IPS DF 19.7 (cell line): ENCODE measurements around the gene APLP2.

ENCODE experiments used
- DNase-seq: peaks from one replicate; pipeline ENCODE4 v3.0.0-alpha.2; 2013; ENCODE audit warnings: low read depth, low spot score

APLP2 gene

DNA sequence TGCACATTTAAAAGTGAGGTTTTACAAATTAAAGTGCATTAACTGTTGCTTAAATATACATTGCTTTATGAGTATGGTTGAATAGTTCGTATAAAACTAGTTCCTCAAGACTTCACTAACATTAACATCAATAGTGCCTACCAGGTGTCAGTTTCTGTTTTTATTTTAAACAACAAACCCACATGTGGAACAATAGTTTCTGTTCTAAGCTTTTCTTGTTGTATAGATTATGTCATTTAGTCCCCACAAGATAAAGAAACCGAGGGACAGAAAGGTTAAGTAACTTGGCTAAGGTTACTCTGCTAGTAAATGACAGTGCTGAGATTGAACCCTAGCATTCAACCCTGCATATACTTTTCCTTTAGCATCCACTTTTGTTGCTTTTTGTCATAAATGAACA, 48.5 kb downstream of the APLP2 start:
- DNase-seq: no peak

GRCh38 chr11:130118636-130119387, 49.1 kb downstream of the APLP2 start:
- no peak for DNase-seq

- DNase-seq: no peak
Measured at GRCh38 chr11:130120045-130120444, 50.4 kb downstream of the APLP2 start.

GRCh38 chr11:130121445-130121978, 51.8 kb downstream of the APLP2 start:
- no peak for DNase-seq

DNA sequence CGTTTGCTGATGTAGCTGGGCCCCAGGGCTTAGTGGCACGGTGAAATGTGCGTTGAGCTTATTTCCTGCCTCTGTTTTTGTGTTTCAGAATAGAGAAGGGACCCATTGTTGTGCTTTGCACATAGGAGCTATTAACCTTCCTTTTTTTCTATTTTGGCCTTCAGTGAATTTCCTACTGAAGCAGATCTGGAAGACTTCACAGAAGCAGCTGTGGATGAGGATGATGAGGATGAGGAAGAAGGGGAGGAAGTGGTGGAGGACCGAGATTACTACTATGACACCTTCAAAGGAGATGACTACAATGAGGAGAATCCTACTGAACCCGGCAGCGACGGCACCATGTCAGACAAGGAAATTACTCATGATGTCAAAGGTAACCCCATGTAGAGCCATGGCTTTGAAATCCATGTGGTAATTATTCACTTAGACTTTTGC, 52.5 kb downstream of the APLP2 start:
- no peak for DNase-seq

GRCh38 chr11:130123414-130124040, 53.8 kb downstream of the APLP2 start:
- no peak for DNase-seq

GRCh38 chr11:130124096-130124495, 54.4 kb downstream of the APLP2 start:
- no peak for DNase-seq

DNA sequence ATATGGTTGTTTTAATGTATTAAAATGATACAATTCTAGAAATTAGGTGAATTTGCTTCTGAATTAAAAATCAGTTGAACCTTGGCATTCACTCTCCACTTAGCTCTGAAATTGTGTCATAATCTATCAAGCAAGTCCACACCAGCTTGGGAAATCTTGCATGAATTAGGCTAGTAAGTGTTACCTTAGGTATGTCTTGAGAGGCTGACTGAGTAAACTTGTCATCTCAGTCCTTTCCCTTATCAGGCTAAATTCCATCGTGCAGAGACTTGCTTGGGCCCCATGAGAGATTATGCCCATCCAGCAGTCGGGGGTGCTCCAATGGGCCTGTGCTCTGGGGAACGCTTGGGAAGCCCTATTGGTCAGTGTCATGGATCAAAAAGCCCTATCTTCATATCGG, 55.9 kb downstream of the APLP2 start:
- DNase-seq: no peak

DNA sequence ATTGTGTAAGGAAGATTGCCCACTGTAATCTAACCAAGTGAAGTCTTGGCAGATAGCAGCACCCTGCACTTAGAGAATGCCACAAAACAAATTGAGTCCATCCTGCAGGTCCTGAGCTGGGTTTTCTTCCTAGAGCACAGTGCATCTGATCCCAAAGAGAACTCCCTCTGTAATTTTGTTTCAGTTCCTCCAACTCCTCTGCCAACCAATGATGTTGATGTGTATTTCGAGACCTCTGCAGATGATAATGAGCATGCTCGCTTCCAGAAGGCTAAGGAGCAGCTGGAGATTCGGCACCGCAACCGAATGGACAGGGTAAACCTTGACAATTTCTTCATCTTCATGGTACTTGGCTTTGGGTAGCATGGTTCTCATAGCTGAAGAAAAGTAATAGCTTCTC, 56.8 kb downstream of the APLP2 start:
- no peak for DNase-seq

DNA sequence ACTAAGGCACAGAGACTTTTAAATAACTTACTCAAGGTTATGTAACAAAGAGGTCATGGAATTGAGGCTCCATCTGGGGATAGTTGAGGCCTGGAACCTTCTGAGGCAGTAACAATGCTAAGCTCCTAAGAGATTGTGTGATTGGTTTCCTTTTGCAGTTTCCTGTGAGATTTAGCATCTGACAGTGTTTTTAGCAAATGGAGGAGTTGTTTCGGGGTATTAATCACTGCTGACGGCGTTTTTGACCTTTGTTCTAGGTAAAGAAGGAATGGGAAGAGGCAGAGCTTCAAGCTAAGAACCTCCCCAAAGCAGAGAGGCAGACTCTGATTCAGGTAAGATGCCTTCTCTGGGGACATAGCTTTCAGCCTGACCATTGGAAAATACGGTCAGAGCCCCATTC, 57.8 kb downstream of the APLP2 start:
- no peak for DNase-seq

GRCh38 chr11:130128626-130129025, 58.9 kb downstream of the APLP2 start:
- no peak for DNase-seq

- no peak for DNase-seq
Measured at GRCh38 chr11:130129922-130130321, 60.2 kb downstream of the APLP2 start.

- peak; percentile 72 for DNase-seq
Measured at GRCh38 chr11:130131961-130132850, 62.5 kb downstream of the APLP2 start.

- no peak for DNase-seq
Measured at GRCh38 chr11:130133716-130134115, 64.0 kb downstream of the APLP2 start.

DNA sequence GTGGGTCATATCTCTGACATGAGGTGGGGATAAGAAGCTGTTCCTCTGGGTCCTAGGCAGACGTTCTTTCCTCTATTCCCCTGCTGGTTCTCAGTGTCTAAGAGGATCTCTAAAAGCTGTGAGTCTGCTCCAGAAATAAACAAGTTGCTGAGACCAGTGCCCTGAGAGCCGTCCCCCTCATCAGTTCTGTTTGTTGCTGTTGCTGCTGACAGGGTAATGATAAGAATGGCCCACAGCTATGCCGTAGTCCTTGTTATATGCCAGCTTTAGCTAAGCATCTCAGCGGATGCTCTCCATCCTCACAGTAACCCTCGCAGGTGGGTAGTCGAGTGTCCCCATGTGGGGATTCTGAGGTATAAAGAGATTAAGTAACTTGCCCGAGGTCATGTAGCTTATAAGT, 66.4 kb downstream of the APLP2 start:
- no peak for DNase-seq

GRCh38 chr11:130137999-130138398, 68.3 kb downstream of the APLP2 start:
- no peak for DNase-seq

- DNase-seq: no peak
Measured at GRCh38 chr11:130139401-130139800, 69.7 kb downstream of the APLP2 start.

- no peak for DNase-seq
Measured at GRCh38 chr11:130141561-130142341, 72.1 kb downstream of the APLP2 start.

- no peak for DNase-seq
Measured at GRCh38 chr11:130144141-130144540, 74.4 kb downstream of the APLP2 start.

DNA sequence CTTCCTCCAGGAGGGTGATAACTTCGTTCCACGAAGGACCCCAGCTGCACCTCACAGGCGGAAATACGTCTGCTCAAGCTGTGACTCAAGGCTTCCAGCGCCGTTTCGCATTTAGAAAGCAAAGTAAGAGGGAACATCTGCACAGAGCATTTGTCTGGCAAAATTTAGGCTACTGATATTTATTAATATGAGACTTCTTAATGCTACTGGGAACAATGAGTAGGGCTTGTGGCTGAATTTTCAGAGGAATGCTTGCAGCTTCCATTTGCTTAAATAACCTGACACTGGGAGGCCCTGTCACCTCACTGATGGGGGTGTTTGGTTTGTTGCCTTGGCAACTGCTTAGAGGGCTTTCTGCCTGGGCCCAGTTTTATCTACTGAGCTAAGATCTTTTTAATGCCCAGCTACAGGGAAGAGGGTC, 75.2 kb downstream of the APLP2 start:
- DNase-seq: no peak

- DNase-seq: no peak
Measured at GRCh38 chr11:130145311-130145812, 75.7 kb downstream of the APLP2 start.
